IMR-90 (cell line): ENCODE data around the gene LRFN2. TPM values are rescaled to one million over a fixed set of nuclear protein-coding genes. Genes with fewer than 3 reads are reported as not detected.

Experiments
- ATAC-seq: fragments of 200-7000 bp; cut with Tn5 transposase; 2 replicates; pipeline ENCODE4 v1.9.1; 2020; ENCODE audit warnings: low read depth, mild to moderate bottlenecking, moderate library complexity
- BruUV-seq: library from RNA; stranded (reverse); fragments of 400-500 nt; replicated peaks from 2 replicates; lab custom pipeline; 2021; lab: Mats Ljungman, UMichigan
- CTCF ChIA-PET: fragments of 300-600 bp; formaldehyde crosslinking; extraction: SDS; loops from one replicate; lab custom pipeline; 2021; ENCODE audit warnings: antibody characterized with exemption; lab: Yijun Ruan, JAX
- POLR2A ChIA-PET: fragments of 300-600 bp; sonication (Branson Sonifier 250); formaldehyde crosslinking; loops from one replicate; lab custom pipeline; 2022; ENCODE audit warnings: antibody characterized with exemption; ENCODE audit not compliant: unreplicated experiment; lab: Charles Lee
- DNase-seq: peaks from one replicate; pipeline ENCODE4 v3.0.0; 2013
- H2AFZ ChIP-seq: replicated peaks from 2 replicates; pipeline ENCODE3; 2013; ENCODE audit warnings: low read length, mild to moderate bottlenecking; ENCODE audit not compliant: poor library complexity
- H2AK5ac ChIP-seq: 2 replicates; pipeline ENCODE4 v1.6.1; 2013; ENCODE audit warnings: low read depth, low read length, inconsistent platforms
- H2AK9ac ChIP-seq: replicated peaks from 2 replicates; pipeline ENCODE3; 2013; ENCODE audit warnings: mild to moderate bottlenecking, low read depth, low read length, moderate library complexity; ENCODE audit not compliant: poor library complexity
- H2BK120ac ChIP-seq: 2 replicates; pipeline ENCODE4 v1.6.1; 2013; ENCODE audit warnings: low read depth, low read length, inconsistent platforms
- H2BK15ac ChIP-seq: 3 replicates; pipeline ENCODE4 v1.6.1; 2013; ENCODE audit warnings: low read depth, low read length, inconsistent platforms
- H2BK20ac ChIP-seq: 2 replicates; pipeline ENCODE4 v1.6.1; 2013; ENCODE audit warnings: low read depth, mild to moderate bottlenecking, inconsistent platforms, low read length, moderate library complexity
- H2BK5ac ChIP-seq: 2 replicates; pipeline ENCODE4 v1.6.1; 2013; ENCODE audit warnings: mild to moderate bottlenecking, low read depth, low read length, inconsistent platforms; ENCODE audit not compliant: poor library complexity, severe bottlenecking
- H3K14ac ChIP-seq: replicated peaks from 2 replicates; pipeline ENCODE4 v1.6.1; 2013; ENCODE audit warnings: low read depth, low read length, inconsistent platforms
- H3K18ac ChIP-seq: 2 replicates; pipeline ENCODE4 v1.6.1; 2013; ENCODE audit warnings: low read depth, low read length, control low read depth
- H3K23ac ChIP-seq: 2 replicates; pipeline ENCODE4 v1.6.1; 2013; ENCODE audit warnings: low read depth, low read length, inconsistent platforms
- H3K27ac ChIP-seq: 2 replicates; pipeline ENCODE4 v1.5.1; 2013; ENCODE audit warnings: mild to moderate bottlenecking, control low read depth, low read length; ENCODE audit not compliant: insufficient read depth
- H3K27me3 ChIP-seq: 2 replicates; pipeline ENCODE4 v1.6.1; 2013; ENCODE audit warnings: low read length; ENCODE audit not compliant: control insufficient read depth, insufficient read depth
- H3K36me3 ChIP-seq: 2 replicates; pipeline ENCODE4 v1.6.1; 2013; ENCODE audit warnings: low read length, mixed read lengths; ENCODE audit not compliant: control insufficient read depth, insufficient read depth
- H3K4ac ChIP-seq: 2 replicates; pipeline ENCODE4 v1.6.1; 2013; ENCODE audit warnings: low read depth, low read length, inconsistent platforms
- H3K4me1 ChIP-seq: 2 replicates; pipeline ENCODE4 v1.6.1; 2013; ENCODE audit warnings: low read length, mixed read lengths; ENCODE audit not compliant: control insufficient read depth, insufficient read depth
- H3K4me2 ChIP-seq: 2 replicates; pipeline ENCODE4 v1.6.1; 2013; ENCODE audit warnings: low read depth, mild to moderate bottlenecking, control low read depth, low read length, moderate library complexity
- H3K4me3 ChIP-seq: 2 replicates; pipeline ENCODE4 v1.5.1; 2013; ENCODE audit warnings: low read depth, mild to moderate bottlenecking, control low read depth, low read length, moderate library complexity; ENCODE audit not compliant: insufficient read depth
- H3K56ac ChIP-seq: 2 replicates; pipeline ENCODE4 v1.6.1; 2013; ENCODE audit warnings: low read length, inconsistent platforms; ENCODE audit not compliant: insufficient read depth; ENCODE audit errors: extremely low read depth
- H3K79me1 ChIP-seq, 2 experiments: 2 replicates each; pipeline ENCODE4 v1.6.1; 2013; ENCODE audit warnings: low read length in 2 of 2, inconsistent platforms in 1 of 2, low read depth in 1 of 2
- H3K9ac ChIP-seq: 2 replicates; pipeline ENCODE4 v1.6.1; 2013; ENCODE audit warnings: low read depth, low read length, control low read depth
- H3K9me1 ChIP-seq: 2 replicates; pipeline ENCODE4 v1.6.1; 2013; ENCODE audit warnings: low read length, inconsistent platforms; ENCODE audit not compliant: insufficient read depth
- H3K9me3 ChIP-seq: 2 replicates; pipeline ENCODE4 v1.6.1; 2013; ENCODE audit warnings: low read length; ENCODE audit not compliant: control insufficient read depth, insufficient read depth
- H4K20me1 ChIP-seq: 2 replicates; pipeline ENCODE4 v1.6.1; 2013; ENCODE audit warnings: low read length, inconsistent platforms; ENCODE audit not compliant: insufficient read depth
- H4K5ac ChIP-seq: 2 replicates; pipeline ENCODE4 v1.6.1; 2013; ENCODE audit warnings: mild to moderate bottlenecking, low read depth, low read length, control low read depth
- H4K8ac ChIP-seq, 2 experiments: 2 replicates each; pipeline ENCODE4 v1.6.1; 2013; ENCODE audit warnings: low read depth in 2 of 2, low read length in 2 of 2, control low read depth in 1 of 2, inconsistent platforms in 1 of 2
- H4K91ac ChIP-seq: 2 replicates; pipeline ENCODE4 v1.6.1; 2013; ENCODE audit warnings: low read depth, low read length, inconsistent platforms; ENCODE audit not compliant: insufficient read depth
- BHLHE40 ChIP-seq: fragments of 150-350 bp; IDR thresholded peaks from 2 replicates; pipeline ENCODE4 v1.6.1; 2016; ENCODE audit warnings: mild to moderate bottlenecking, low read depth, low read length
- CEBPB ChIP-seq: IDR thresholded peaks from 2 replicates; pipeline ENCODE4 v1.6.1; 2012; ENCODE audit warnings: low read depth, low read length, improper control_type of control experiment
- CHD1 ChIP-seq: IDR thresholded peaks from 2 replicates; pipeline ENCODE4 v1.6.1; 2012; ENCODE audit warnings: low read depth, low read length, improper control_type of control experiment
- FOS ChIP-seq: fragments of 150-350 bp; IDR thresholded peaks from 2 replicates; pipeline ENCODE4 v1.6.1; 2016; ENCODE audit warnings: low read depth, low read length
- MAFK ChIP-seq: IDR thresholded peaks from 2 replicates; pipeline ENCODE4 v1.6.1; 2012; ENCODE audit warnings: low read depth, low read length, improper control_type of control experiment
- MAZ ChIP-seq: IDR thresholded peaks from 2 replicates; pipeline ENCODE4 v1.6.1; 2012; ENCODE audit warnings: low read depth, mild to moderate bottlenecking, low read length, improper control_type of control experiment, moderate library complexity, borderline replicate concordance
- MXI1 ChIP-seq: IDR thresholded peaks from 2 replicates; pipeline ENCODE4 v1.6.1; 2012; ENCODE audit warnings: low read depth, mild to moderate bottlenecking, low read length, moderate library complexity, borderline replicate concordance
- POLR2A ChIP-seq: IDR thresholded peaks from 2 replicates; pipeline ENCODE4 v1.6.1; 2012; ENCODE audit warnings: mild to moderate bottlenecking, low read depth, low read length
- RAD21 ChIP-seq: IDR thresholded peaks from 2 replicates; pipeline ENCODE4 v1.6.1; 2012; ENCODE audit warnings: low read length, improper control_type of control experiment
- RCOR1 ChIP-seq: IDR thresholded peaks from 2 replicates; pipeline ENCODE4 v1.6.1; 2012; ENCODE audit warnings: mild to moderate bottlenecking, low read length, improper control_type of control experiment; ENCODE audit not compliant: insufficient replicate concordance
- RFX5 ChIP-seq: IDR thresholded peaks from 2 replicates; pipeline ENCODE4 v1.8.0; 2012; ENCODE audit warnings: low read depth, mild to moderate bottlenecking, low read length, moderate library complexity
- SMC3 ChIP-seq: fragments of 150-350 bp; IDR thresholded peaks from 2 replicates; pipeline ENCODE4 v1.6.1; 2016; ENCODE audit warnings: low read depth, mild to moderate bottlenecking, antibody characterized with exemption, low read length, moderate library complexity
- WGBS, 2 experiments: methylation state at CpG; one replicate each; pipeline versions ENCODE4 v1.1.5 to v1.1.7; 2013; ENCODE audit warnings: missing lambda C conversion rate in 2 of 2; ENCODE audit not compliant: insufficient read length in 1 of 2; ENCODE audit errors: extremely low coverage in 2 of 2; 5-methylcytosine and 5-hydroxymethylcytosine counted together
- dilution Hi-C: fragments of 300-500 bp; cut with HindIII; formaldehyde crosslinking; loops from one replicate; pipeline ENCODE4 v1.14.3; 2018; ENCODE audit warnings: low sequenced_read_pairs; ENCODE audit not compliant: unreplicated experiment
- in situ Hi-C: fragments of 300-500 bp; cut with MboI; formaldehyde crosslinking; loops from 3 replicates; pipeline ENCODE4 v1.14.3; 2019; ENCODE audit warnings: low sequenced_read_pairs, inconsistent platforms, mixed read lengths
- intact Hi-C: fragments of 100-400 bp; cut with micrococcal nuclease; formaldehyde crosslinking; loops from 2 replicates; pipeline ENCODE4 v1.10.0; 2022
- polyA plus RNA-seq, 3 experiments: library from polyadenylated mRNA; depleted of rRNA; stranded (reverse); fragments of >200 nt; gene quantifications; 2 replicates each; pipeline ENCODE4 v1.2.3, GENCODE V29; 2012; ENCODE audit warnings: low replicate concordance in 1 of 3
- total RNA-seq: library from RNA; depleted of rRNA; stranded (reverse); fragments of >200 nt; gene quantifications from 2 replicates; pipeline ENCODE4 v1.2.3, GENCODE V29; 2012
- TF ChIP-seq, protein P1 (sequence below): conservative IDR thresholded peaks from 2 replicates; pipeline ENCODE4 v1.5.1; 2012; ENCODE audit warnings: mild to moderate bottlenecking, low read depth, low read length, improper control_type of control experiment
- TF ChIP-seq, protein P2 (sequence below): fragments of 150-350 bp; IDR thresholded peaks from 2 replicates; pipeline ENCODE4 v1.6.1; 2016; ENCODE audit warnings: low read depth, mild to moderate bottlenecking, low read length, moderate library complexity, borderline replicate concordance

Gene LRFN2
- total and polyA plus RNA-seq, 2 of the 4 experiments (the other 2 are of a cell fraction) = not detected

DNA sequence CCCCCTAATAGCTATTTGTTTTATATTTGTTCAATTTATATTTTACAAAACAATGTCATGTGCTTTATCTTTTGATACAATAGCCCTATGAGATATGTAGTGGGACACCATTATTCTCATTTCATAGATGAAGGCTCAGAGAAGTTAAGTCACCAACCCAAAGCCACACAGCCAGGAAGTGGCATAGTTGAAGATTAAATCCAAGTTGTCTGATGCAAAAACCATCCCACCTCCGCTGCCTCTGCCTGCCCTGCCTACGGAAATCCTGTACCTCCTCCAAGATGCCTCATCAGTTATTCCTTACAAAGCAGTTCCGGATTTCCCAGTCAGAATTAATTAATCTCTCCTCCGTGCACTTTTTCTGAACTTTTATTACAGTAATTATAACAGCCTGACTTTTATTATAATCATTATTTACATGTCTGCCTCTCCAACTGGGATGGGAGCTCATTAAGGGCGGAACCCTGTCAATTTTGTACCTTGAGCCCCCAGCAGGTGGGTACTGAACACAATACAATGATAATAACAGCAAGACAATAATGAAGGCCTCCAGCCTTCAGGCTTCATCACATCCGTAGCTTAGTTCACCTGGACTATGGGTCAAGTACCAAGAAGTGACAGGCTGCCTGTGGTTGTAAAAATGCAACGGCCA is 54.7 kb downstream of the LRFN2 start:
- Histone ChIP-seq H3K9me1 (no peaks in the 10 kb centered on the region), H3K9me3 (no peaks in the 10 kb centered on the region), H2BK15ac (no peak overlapping the region), H2AFZ (no peak overlapping the region), H4K91ac (no peak overlapping the region), H3K23ac (no peak overlapping the region), H3K36me3 (no peaks in the 10 kb centered on the region), H2BK20ac (no peak overlapping the region), H3K18ac (no peak overlapping the region), H4K8ac (no peak overlapping the region), H3K4me3 (no peak overlapping the region), H2AK9ac (no peak overlapping the region), H2BK120ac (no peak overlapping the region), H4K5ac (no peak overlapping the region), H4K20me1 (no peaks in the 10 kb centered on the region), H3K4me1 (no peaks in the 10 kb centered on the region), H3K79me1 (no peaks in the 10 kb centered on the region), H2BK5ac (no peak overlapping the region), H3K27ac (no peak overlapping the region), H3K9ac (no peak overlapping the region), H2AK5ac (no peak overlapping the region), H3K56ac (no peak overlapping the region), H3K27me3 (no peaks in the 10 kb centered on the region), H3K14ac (no peak overlapping the region), H3K4ac (no peak overlapping the region), H3K4me2 (no peak overlapping the region)
- dilution Hi-C loops = no loop called here
- TF ChIP-seq CHD1 = no peak
- TF ChIP-seq MXI1 = no peak
- no peak for TF ChIP-seq RCOR1
- no peak for TF ChIP-seq FOS
- no peak for TF ChIP-seq BHLHE40
- TF ChIP-seq RFX5 = no peak
- no peak for TF ChIP-seq MAZ
- no peak for TF ChIP-seq CEBPB
- TF ChIP-seq, protein P1, sequence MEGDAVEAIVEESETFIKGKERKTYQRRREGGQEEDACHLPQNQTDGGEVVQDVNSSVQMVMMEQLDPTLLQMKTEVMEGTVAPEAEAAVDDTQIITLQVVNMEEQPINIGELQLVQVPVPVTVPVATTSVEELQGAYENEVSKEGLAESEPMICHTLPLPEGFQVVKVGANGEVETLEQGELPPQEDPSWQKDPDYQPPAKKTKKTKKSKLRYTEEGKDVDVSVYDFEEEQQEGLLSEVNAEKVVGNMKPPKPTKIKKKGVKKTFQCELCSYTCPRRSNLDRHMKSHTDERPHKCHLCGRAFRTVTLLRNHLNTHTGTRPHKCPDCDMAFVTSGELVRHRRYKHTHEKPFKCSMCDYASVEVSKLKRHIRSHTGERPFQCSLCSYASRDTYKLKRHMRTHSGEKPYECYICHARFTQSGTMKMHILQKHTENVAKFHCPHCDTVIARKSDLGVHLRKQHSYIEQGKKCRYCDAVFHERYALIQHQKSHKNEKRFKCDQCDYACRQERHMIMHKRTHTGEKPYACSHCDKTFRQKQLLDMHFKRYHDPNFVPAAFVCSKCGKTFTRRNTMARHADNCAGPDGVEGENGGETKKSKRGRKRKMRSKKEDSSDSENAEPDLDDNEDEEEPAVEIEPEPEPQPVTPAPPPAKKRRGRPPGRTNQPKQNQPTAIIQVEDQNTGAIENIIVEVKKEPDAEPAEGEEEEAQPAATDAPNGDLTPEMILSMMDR = no peak
- TF ChIP-seq SMC3 = no peak
- TF ChIP-seq RAD21 = no peak
- TF ChIP-seq, protein P2, sequence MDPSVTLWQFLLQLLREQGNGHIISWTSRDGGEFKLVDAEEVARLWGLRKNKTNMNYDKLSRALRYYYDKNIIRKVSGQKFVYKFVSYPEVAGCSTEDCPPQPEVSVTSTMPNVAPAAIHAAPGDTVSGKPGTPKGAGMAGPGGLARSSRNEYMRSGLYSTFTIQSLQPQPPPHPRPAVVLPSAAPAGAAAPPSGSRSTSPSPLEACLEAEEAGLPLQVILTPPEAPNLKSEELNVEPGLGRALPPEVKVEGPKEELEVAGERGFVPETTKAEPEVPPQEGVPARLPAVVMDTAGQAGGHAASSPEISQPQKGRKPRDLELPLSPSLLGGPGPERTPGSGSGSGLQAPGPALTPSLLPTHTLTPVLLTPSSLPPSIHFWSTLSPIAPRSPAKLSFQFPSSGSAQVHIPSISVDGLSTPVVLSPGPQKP = no peak
- TF ChIP-seq POLR2A = no peak
- no peak for TF ChIP-seq MAFK
- ChIA-PET CTCF (no interaction called here), POLR2A (no interaction called here)
- no peak for DNase-seq
- intact Hi-C loops = no loop called here
- no TSS peak for BruUV-seq
- WGBS, 2 experiments = 20% methylated on average over 1 of the region's 7 CpGs; no CpG with 5 or more reads in 1 of the 2 experiments
- no peak for ATAC-seq
- in situ Hi-C loops = no loop called here
